ENCODE data around the gene TCOF1. TPM values are rescaled to one million over a fixed set of nuclear protein-coding genes. Genes with fewer than 3 reads are reported as not detected.

The TCOF1 gene
- total and polyA plus RNA-seq, 2 donors (not counting 3 experiments of a cell fraction or from before 2014, with no cell fraction given) = 11.2 to 52.0 TPM

GRCh38 chr5:150402229-150402773 lies 44.8 kb downstream of the TCOF1 start:
- Histone ChIP-seq H3K9me1 (replicated peaks; ENCODE audit: control insufficient read depth, extremely low read depth, insufficient read depth, low read length) (no peaks in the 10 kb centered on the region), H3K9me3 (replicated peaks; ENCODE audit: control insufficient read depth, insufficient read depth, low read length) (no peaks in the 10 kb centered on the region), H3K27ac (ENCODE audit: insufficient read depth, low read depth, low read length) (no peak overlapping the region), H3K36me3 (ENCODE audit: control insufficient read depth in 2 of 2, extremely low read depth in 1 of 2, insufficient read depth in 2 of 2, low read length in 2 of 2) (peaks cover 5 to 11% of the 10 kb centered on the region in 2 experiments), H4K20me1 (replicated peaks; ENCODE audit: control insufficient read depth, extremely low read depth, insufficient read depth, low read length) (no peaks in the 10 kb centered on the region), H3K4me1 (ENCODE audit: control insufficient read depth, extremely low read depth, insufficient read depth, low read length) (no peaks in the 10 kb centered on the region), H2AFZ (ENCODE audit: low read depth, low read length) (no peak overlapping the region), H3K9ac (replicated peaks; ENCODE audit: extremely low read depth, insufficient read depth, low read length) (no peak overlapping the region), H3K4me3 (replicated peaks in 1 of 3; ENCODE audit: insufficient read depth in 1 of 3, low read depth in 1 of 3, low read length in 3 of 3) (no peak overlapping the region), H3K4me2 (ENCODE audit: insufficient read depth, low read length) (no peak overlapping the region), H3K79me2 (ENCODE audit: control insufficient read depth, insufficient read depth, low read length) (no peaks in the 10 kb centered on the region), H3K27me3 (ENCODE audit: control insufficient read depth in 2 of 2, insufficient read depth in 2 of 2, low read length in 2 of 2) (no peaks in the 10 kb centered on the region)
- FAIRE-seq = no peak
- CTCF ChIA-PET = interaction anchor here (0.5 to 2.2 kb wide), 2 partner anchors 34 to 37 kb away, joined by 3 to 8 read pairs; no protein-coding TSS in a partner anchor
- BruUV-seq (replicated peaks) = no TSS peak
- DNase-seq (ENCODE audit: low read depth, low spot score) = no peak
- dilution Hi-C loops (cut with MboI; ENCODE audit: extremely low pct_ligation_motif_present, low sequenced_read_pairs) (no loop called here), intact Hi-C loops (cut with micrococcal nuclease) (no loop called here)
- TF ChIP-seq POLR2AphosphoS5 (IDR thresholded peaks at IDR 0.05; ENCODE audit: insufficient read depth, low read depth, low read length) (no peak), JUN (IDR thresholded peaks at IDR 0.05; ENCODE audit: borderline replicate concordance, insufficient read depth, insufficient read length, low read depth) (no peak), MAX (IDR thresholded peaks at IDR 0.05; ENCODE audit: insufficient read depth, insufficient read length) (no peak), GATA2 (IDR thresholded peaks at IDR 0.05; ENCODE audit: insufficient read depth, insufficient read length, low read depth, low read length) (no peak), MYC (IDR thresholded peaks at IDR 0.05; ENCODE audit: low read depth, low read length) (no peak), FOS (IDR thresholded peaks at IDR 0.05; ENCODE audit: borderline replicate concordance, insufficient read depth, low read length) (no peak), EZH2 (IDR thresholded peaks at IDR 0.05; ENCODE audit: borderline replicate concordance, low read depth, low read length, severe bottlenecking) (no peak), POLR2A (IDR thresholded peaks at IDR 0.05; ENCODE audit: low read depth, low read length) (no peak), CTCF (IDR thresholded peaks at IDR 0.05; ENCODE audit: extremely low read depth in 1 of 2, insufficient read depth in 1 of 2, low read depth in 1 of 2, low read length in 2 of 2) (no peak)
- POLR2A ChIA-PET = no interaction called here

All from endothelial cell of umbilical vein (primary cell).